ENCODE data around the gene CFD.

DNA sequence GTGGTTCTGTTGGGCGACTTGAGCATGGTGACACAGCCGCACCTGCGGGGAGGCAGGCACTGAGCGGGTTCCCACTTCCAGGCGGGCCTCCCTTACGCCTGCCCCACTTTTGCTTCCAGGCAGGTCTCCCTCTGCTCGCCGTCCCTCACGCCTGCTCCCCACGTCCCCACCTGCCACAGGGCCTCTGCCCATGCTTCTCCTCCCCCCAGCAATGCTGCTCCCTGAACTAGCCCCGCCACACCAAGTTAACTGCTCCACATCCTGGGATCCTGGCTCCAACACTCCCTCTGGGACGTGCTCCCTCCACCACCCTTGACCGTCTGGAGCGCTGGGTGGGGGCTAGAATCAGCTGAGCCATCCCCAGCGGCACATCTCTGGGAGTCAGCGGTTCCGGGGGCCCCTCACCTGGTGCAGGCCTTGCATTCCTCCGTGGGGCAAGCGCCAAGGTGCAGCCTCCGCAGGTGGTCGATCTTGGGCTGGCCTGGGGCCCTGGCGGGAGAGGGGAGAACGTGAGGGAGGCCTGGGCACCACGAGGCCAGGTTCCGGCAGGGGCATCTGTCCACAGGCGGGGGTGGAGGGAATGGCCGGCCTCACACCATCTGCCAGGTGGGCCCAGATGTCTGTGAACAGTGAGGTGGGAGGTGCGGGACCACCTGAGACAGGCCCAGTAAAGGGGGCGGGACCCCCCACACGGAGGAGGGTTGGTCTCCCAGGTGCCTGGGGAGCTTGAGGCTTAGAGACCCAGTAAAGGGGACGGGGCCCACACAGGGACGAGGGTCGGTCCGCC lies 9.2 kb downstream of the CFD start:
- TF ChIP-seq, protein P1, sequence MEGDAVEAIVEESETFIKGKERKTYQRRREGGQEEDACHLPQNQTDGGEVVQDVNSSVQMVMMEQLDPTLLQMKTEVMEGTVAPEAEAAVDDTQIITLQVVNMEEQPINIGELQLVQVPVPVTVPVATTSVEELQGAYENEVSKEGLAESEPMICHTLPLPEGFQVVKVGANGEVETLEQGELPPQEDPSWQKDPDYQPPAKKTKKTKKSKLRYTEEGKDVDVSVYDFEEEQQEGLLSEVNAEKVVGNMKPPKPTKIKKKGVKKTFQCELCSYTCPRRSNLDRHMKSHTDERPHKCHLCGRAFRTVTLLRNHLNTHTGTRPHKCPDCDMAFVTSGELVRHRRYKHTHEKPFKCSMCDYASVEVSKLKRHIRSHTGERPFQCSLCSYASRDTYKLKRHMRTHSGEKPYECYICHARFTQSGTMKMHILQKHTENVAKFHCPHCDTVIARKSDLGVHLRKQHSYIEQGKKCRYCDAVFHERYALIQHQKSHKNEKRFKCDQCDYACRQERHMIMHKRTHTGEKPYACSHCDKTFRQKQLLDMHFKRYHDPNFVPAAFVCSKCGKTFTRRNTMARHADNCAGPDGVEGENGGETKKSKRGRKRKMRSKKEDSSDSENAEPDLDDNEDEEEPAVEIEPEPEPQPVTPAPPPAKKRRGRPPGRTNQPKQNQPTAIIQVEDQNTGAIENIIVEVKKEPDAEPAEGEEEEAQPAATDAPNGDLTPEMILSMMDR (IDR thresholded peaks at IDR 0.05; ENCODE audit: low read depth, low read length, poor library complexity, severe bottlenecking) = no peak
- no peak for TF ChIP-seq EZH2phosphoT487 (IDR thresholded peaks at IDR 0.05; ENCODE audit: borderline replicate concordance, low read length)
